Activated CD8-positive, alpha-beta memory T cell treated with anti-CD3 and anti-CD28 coated beads for 1 hour (primary cell): ENCODE data around the gene FPR3.
"Not testable (repeated sequence)": the region's sequence is repeated elsewhere in the genome, so short reads cannot be mapped to it uniquely, and the experiment has no call there.

Experiments used
- DNase-seq, 2 donors: peaks; one replicate each; pipeline ENCODE4 v3.0.0-alpha.2; 2020; ENCODE audit warnings: low read depth in 1 of 2; ENCODE audit errors: extremely low read depth in 1 of 2

Gene FPR3

GRCh38 chr19:51783372-51783771 is 11.6 kb upstream of the FPR3 start:
- no peak for DNase-seq

GRCh38 chr19:51784109-51784785 is 10.7 kb upstream of the FPR3 start:
- no peak for DNase-seq

DNA sequence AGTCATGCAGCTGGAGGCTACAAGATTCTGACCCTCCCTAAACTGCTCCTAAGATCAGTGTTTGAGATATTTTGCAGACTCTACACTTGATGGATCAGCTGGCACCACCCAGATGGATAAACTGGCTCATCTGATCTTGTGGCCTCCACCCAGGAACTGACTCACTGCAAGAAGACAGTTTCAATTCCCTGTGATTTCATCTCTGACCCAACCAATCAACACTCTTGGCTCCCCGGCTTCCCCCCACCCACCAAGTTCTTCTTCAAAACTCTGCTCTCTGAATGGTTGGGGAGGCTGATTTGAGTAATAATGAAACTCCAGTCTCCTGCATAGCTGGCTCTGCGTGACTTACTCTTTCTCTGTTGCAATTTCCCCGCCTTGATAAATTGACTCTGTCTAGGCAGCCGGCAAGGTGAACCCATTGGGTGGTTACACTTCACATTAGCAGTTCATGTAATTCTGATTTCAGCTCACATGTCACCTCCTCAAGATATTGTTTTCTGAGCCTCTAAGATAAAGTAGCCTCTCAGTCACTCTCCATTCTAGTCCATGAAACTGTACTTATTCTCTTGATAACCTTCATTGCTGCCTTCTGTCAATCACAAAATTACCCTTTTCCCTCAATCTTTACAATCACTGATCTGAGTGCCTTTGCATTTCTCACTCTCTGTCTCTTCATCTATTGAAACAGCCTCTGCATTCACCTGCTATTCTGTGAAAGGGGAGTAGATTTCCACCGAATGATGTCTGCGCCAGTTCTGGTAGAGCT is 9.9 kb upstream of the FPR3 start:
- no peak for DNase-seq

DNA sequence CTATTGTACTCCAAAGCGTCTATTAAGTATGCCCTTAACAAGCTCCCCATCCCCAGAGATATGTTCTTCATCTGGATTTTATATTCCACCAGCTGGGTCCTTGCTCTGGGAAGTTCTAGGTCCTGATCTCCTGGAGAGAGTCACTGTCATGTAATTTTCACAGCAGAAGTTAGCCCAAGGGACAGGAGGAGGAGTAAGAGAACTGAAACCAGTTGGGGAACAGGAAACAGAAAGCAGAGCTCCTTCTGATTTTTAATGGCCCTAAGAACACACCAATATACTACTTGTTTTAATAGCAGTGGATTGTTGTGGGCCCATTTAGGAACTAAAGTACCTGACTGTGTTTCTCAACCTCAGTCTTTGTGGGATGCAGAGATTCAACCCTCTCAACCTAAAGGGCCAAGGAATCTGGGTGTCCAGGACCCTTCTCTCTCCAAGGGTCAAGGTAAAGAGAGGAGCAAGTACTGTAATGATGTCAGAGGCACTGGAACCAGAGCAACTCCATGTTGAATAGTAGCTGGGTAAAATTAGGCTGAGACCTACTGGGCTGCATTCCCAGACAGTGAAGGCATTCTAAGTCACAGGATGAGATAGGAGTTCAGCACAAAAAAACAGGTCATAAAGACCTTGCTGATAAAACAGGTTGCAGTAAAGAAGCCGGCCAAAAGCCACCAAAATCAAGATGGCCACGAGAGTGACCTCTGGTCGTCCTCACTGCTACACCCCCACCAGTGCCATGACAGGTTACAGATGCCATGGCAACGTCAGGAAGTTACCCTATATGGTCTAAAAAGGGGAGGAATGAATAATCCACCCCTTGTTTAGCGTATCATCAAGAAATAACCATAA is 8.1 kb upstream of the FPR3 start:
- DNase-seq, result no peak

- DNase-seq, result no peak
These were observed 6.9 kb upstream of the FPR3 start for GRCh38 chr19:51788029-51788428.

GRCh38 chr19:51789061-51789795 is 5.7 kb upstream of the FPR3 start:
- no peak for DNase-seq

DNA sequence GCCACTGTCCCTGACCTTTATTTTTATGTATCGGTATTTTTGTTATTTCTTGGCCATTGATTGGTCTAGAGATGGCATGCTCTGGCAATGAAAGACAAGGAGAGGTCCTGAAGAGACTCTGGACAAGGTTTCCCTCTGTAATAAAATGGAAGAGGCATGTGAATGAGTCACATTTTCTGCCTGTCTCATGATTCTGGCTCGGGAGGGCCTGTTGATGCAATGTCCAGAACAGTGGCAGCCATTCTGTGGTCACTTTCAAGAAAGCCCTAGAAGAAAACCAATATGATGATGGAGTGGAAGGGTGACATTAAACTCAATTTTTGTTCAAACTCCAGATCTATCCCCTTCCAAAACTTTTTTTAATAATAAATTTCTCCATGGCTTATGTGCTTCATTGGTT is 2.0 kb upstream of the FPR3 start:
- DNase-seq, result no peak

DNA sequence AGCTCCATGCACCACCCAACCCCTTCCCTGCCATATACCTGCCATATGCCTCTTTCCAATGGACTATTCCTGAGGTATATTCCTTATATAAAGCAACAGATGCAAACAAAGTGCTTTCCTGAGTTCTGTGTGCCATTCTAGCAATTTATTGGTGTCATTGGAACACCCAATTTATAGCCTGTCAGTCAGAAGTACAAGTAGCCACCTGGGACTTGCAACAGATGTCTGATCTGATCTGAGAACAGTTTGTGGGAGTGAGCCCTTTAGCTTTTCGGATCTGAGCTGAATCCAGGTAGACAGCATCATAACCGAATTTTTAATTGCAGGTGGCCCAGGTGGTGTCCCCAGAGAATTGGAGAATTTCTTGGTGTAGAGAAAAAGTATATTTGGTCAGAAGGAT is 963 bp upstream of the FPR3 start:
- DNase-seq, result no peak

DNA sequence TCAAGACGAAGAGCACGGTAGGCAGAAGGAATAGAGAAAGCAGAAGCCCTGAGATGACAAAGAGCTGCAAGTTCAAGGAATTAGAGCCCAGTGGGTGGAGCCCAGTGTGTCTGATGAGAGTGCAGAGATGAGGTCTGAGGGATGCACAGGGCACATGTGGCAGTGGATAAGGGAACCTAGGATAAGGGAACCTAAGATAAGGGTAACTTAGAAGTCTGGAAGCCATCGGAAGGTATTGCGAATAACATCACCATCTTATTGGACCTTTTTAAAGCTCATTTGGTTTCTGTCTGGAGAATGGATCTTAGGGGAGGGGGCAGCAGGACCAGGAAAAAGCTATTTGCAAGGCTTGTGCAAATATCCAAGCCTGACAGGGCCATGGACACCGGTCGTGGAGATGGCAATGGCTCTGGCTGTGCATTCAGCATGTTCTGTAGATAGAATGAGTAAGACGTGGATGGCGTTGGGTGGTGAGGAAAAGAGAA is 1.3 kb downstream of the FPR3 start:
- no peak for DNase-seq

DNA sequence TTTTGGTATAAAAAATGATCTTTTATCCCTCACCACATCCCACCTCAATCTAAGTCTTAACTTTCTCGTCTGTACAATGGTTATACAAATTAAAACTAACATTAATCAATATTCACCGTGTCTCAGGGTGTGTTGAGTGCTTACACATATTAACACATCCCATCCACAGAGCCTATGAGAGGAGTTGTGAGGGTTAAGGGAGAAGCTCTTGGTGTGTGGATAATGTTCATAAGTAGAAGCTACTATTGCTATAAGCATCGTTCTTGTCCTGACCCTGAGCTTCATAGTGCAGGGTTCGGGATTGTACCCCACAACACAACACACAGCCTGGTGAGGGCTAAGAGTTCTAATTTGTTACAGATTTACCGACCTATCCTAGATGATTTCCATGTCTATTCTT is 2.5 kb downstream of the FPR3 start:
- no peak for DNase-seq

DNA sequence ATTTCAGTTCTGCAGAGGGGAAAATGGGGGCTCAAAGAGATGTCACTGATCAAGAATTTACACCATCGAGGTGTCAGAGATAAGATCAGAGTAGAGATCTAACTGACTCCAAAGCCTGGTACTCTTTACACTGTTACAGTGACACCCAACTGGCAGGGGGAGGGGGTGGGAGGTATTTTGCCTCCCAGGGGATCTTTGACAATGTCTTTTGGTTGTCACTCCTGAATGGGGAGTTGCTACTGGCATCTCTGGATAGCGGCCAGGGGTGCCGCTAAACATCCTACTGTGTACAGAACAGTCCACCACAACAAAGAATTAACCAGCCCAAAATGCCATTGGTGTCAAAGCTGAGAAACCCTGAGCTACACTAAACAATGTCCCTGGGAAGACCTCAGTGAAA is 3.1 kb downstream of the FPR3 start:
- DNase-seq, result no peak

- no peak for DNase-seq
These were observed 4.2 kb downstream of the FPR3 start for GRCh38 chr19:51799034-51799773.

- DNase-seq, result no peak
These were observed 5.0 kb downstream of the FPR3 start for GRCh38 chr19:51799774-51800472.

- DNase-seq, result no peak
These were observed 5.7 kb downstream of the FPR3 start for GRCh38 chr19:51800473-51801244.

- DNase-seq, result no peak
These were observed 7.8 kb downstream of the FPR3 start for GRCh38 chr19:51802775-51803174.

DNA sequence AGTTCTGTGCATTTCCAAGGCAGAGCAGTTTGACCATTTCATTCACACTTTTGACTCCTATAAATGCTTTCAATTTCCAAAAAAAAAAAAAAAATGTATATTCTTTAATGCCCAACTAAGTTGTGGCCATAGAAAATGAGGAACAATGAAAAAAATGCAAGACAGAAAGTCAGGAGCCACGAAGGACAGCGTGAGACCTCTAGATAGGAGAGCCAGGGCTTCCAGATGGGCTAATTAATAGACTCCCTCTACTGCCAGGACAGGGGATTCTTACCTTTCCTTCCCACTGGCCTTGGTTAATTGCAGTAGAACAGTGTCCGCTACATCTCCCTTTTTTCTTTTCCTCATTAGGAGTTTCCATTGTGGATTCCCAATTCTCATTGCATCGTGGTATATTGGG is 8.6 kb downstream of the FPR3 start:
- DNase-seq, result no peak

- no peak for DNase-seq
These were observed 9.0 kb downstream of the FPR3 start for GRCh38 chr19:51803967-51804366.

GRCh38 chr19:51804789-51805188 is 9.8 kb downstream of the FPR3 start:
- DNase-seq, result not testable (repeated sequence)

DNA sequence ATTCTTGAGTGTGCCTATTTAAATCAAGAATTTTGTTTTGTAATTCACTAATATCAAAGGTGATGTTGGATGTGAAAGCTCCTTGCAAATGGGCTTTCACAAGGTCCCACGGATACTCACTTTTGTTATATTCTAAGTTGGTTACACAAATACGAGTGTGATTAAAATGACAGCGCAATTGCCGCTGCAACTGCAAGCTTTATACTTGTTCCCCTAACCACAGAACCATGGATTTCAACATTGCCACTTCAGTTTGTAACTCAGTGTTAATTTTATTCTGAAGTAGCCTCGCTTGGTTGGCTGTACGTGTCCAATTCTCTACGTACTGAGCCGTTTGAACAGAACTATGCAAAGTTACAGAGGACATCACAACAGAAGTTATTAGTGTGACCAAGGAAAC is 10.4 kb downstream of the FPR3 start:
- DNase-seq, result not testable (repeated sequence)
